Activated effector memory CD4-positive, alpha-beta T cell treated with anti-CD3 and anti-CD28 coated beads, Interleukin-2, amount 50 U/mL, for 16 hours (primary cell): ENCODE data around the gene AKNA.

ENCODE experiments used
- DNase-seq: peaks from one replicate; pipeline ENCODE4 v3.0.0-alpha.2; 2020

Gene AKNA

DNA sequence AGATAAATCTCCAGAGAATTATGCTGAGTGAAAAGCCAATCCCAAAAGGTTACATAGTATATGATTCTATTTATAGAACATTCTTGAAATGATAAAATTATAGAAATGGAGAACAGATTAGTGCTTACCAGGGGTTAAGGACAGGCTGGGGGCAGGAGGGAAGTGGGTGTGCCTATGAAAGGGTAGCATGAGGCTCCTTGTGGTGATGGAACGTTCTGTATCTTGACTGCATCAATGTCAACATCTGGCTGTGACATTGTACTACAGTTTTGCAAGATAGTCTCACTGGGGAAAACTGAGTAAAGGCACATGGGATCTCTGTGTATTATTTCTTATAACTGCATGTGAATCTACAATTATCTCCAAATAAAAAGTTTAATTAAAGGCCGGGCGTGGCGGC, 35.9 kb downstream of the AKNA start:
- DNase-seq: no peak

DNA sequence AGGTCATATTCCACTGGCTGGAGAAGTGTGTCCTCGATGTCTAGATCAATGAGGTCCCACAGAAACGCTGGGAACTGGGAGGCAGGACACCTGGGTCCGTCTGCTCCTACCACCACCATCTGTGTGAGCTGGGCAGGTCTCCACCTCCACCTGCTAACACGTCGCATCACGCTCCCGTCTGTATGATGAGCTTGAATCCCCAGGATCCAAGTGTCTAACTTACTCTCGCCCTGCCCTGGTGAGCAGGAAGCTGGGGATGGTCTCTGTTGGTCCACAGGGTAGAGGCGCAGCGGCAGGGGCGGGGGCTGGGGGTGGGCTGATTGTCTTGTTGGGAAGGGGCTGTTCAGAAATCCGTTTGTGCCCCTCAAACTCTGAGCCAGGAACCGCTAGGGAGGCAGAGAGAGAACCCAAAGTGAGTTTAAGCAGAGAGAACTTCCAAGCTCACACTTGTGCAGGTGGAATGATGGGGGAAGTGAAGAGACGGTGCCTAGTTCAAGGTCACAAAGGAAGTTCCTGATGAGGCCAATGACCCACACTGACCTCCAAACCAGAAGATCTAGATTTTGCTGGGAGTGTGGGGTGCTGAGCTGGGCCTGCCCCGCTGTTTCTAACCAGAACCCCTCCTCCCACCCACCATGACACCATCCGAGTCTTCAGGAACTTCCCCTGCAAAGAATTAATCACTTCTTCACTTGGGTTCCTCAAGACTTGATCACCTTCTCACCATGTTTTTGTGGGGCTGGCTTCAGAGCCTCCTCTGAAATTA, 37.0 kb downstream of the AKNA start:
- no peak for DNase-seq

DNA sequence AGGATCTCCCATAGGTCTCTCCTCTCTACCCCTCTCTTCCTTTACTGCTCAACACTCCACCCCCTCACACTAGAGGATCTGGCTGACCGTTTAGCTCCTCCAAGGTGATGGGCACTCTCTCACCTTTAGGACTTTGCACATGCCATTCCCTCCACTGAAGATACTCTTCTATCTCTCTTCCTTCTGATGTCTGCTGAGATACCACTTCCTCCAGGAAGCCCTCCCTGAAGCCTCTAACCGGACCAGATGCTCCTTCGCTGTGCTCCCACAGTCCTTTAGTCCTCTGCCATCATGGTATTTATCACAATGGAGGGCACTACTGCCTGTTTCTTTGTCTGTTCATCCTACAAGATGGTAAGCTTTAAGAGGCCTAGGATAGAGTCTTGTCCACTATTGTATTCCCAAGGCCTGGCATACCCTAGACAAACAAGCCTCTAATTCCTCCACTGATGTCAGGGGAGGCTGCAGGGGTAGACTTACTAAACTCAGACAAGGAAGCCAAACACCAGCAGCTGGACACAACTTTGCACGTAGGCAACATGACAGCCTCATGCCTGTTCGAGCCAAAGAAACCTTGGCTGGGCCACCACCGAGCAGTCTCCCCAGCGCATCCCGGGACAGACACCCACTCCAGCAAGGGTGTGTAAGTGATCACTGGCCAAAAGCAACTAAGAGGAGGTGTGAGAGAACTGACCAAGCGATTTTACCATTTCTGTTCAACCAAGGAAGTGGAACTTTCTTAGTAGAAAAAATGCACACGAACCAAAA, 37.9 kb downstream of the AKNA start:
- DNase-seq: no peak

DNA sequence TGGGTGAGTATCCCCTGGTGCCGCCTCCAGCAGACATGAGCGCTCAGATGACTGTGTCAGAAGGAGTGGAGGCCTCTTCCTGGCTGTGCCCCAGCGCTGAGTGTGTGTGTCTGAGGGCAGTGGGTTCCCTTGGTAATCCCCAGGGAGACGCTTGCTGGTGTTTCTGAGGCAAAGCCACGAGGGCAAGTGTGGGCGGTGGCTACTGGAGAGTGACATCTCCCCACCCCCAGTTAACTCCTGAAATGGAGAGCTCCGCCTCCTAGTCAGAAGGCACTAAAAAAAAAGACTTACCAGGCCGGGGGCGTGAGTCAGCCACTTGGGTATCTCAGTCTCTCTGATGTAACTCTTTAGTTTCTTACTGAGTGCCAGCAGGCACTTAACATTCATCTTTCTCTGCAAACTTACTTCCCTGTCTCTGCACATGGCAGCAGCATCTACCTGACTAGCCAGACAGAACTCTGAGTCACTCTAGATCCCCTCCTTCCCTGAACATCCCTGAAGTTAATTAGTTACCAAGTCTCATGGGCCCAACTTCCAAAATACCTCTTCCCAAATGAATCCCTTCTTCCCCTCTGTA, 38.8 kb downstream of the AKNA start:
- DNase-seq: peak; percentile 92

DNA sequence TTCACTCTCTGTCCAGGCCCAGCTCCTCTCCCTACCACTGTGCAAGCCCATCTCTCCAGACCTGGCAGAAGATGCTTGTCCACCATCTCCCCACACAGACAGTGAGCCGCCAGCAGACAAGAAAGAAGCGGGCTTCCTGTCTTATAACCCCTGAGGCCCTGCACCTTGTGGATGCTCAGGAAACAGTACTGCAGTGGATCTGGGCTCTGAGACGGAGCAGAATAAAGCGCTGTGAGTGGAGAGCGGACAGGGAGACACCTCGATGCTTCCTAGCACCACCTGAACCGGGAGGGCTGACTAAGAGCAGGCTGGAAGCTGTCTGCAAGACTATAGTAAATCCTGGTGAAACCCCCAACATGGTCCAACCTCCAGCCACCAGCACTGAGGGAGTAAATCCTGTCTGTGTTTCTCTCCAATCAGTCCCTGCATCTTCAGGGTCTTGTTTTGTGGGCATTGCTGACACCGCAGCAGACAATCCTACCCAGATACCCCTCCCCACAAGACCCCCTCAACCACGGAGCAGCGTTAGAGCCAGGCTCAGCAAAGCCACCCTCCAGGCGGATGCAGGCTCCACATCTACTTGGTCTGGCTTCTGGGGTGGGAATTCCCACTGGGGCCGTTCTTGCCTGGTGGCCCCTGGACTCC, 39.4 kb downstream of the AKNA start:
- no peak for DNase-seq

DNA sequence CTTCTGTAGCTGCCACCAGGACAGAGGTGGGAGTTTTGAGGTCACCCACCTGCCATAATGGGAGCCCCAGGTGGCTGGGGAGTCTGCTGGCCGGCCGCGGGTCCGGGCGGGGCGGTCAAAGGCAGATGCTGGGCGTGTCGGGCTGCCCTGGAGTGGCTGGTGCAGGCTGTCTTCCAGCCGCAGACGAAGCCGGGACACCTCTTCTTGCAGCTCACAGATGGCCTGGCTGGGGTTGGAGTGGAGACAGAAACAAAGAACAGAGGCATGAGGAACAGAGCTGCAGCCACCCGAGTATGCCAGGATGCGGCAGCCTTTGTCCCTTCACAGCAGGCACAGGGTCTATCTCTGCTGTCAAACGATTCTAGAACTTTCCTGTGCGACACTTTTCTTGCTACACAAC, 40.1 kb downstream of the AKNA start:
- DNase-seq: no peak

DNA sequence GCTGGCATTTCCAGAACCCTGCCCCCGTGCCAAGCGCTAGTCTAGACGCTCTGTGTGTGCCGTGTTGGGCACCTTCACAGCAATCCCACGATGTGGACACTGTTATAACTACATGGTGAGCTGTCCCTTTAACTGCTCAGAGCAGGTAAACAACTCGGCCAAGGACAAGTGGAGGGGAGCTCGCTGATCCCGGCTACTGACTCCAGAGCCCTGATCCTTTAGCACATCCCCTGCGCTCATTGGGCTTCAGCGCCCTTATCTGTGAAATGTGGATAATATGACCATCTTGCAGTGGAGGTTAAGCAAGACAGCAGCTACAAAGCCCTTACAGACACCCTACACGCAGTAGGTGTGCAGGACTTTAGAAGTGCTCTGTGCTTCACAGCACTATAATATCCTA, 41.6 kb downstream of the AKNA start:
- no peak for DNase-seq

DNA sequence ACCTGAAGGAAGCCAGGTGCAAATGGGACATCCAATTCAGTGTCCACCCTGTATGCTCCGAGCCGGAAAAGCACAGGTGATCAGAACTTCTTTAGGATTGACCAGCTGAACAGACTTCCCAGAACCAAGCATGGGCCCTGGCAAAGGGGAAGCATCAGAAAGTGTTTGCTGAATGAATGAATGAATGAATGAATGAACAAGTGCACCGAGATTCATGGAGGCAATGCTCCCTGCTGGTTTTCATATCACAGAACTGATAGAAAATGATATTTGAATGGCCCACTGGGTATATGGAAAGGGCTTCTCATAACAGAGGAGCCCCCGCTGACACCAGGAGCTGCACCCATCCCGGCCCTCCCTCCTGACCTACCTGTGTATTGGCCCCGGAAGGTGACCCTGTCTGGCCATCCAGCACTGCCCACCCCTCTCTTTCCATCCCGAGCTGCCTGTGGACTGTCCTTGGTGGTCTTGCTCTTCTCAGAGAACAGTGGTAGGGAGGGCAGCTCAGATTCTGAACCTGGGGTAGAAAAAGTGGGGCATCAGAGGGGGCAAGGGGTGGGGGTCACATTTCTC, 42.2 kb downstream of the AKNA start:
- DNase-seq: no peak

DNA sequence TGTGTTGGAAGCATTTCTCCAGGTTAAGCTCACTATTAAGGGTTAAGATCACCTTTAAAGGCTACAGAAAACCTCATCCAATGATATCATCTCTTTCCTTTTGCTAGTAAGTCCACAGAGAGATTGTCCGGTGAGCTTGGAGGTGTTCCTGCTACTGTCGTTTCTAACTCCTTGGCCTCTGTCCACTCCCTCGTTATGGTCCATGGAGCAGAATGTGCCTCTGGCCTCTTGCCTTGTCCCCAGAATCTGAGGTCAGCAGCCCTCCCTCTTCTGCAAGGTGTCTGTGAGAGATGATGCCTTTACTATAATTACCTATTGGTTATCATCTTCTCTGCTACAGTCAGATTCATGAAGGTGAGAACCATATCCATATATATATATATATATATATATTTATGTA, 43.1 kb downstream of the AKNA start:
- DNase-seq: no peak

DNA sequence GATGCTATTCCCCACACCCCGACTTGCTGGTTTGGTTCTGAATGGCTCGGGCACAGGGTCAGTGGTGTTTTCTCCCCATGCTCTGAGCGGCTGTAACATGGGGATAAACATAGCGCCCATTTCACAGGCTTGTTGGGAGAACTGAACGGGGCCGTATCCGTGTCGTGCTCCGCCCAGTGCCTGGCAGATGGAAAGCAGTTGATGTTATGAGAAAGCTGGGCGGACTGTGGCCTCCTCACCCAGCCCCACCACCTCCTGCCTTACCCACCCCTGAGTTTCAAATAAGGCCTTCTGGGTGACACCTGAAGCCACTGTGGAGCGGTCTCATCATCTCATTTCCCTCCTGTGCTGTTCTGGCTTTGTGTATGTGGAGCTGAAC, 43.6 kb downstream of the AKNA start:
- DNase-seq: no peak

DNA sequence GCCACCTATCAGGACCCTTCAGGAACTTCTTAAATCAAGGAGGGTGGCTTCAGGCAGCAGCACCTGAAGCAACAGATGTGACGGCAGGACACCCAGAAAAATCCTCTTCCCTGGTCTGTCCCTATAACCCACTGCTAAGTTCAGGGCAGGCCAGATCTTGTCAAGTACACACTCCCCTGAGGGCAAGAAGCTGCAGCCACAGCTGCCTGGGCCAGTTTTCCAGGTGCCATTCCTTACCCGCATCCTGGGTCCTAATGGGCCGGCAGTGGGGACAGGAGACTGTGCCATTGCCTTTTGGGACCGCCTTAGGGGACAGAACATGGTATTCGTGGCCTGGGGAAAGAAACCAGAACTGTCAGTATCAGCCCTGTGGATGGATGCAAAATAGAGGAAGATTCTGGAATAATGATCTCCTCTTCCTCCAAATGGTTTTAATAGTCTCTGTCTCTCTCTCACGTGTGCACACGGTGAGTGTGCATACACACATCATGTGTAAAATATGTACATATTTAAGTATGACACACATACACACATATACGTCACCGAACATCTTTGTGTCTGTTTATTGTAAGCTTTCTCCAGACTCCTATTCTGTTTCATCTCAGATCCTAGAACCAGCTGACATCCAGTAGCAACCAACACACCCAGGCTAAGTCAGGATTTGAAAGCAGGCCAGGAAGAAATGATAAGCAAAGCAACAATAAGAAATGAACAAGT, 44.2 kb downstream of the AKNA start:
- no peak for DNase-seq

DNA sequence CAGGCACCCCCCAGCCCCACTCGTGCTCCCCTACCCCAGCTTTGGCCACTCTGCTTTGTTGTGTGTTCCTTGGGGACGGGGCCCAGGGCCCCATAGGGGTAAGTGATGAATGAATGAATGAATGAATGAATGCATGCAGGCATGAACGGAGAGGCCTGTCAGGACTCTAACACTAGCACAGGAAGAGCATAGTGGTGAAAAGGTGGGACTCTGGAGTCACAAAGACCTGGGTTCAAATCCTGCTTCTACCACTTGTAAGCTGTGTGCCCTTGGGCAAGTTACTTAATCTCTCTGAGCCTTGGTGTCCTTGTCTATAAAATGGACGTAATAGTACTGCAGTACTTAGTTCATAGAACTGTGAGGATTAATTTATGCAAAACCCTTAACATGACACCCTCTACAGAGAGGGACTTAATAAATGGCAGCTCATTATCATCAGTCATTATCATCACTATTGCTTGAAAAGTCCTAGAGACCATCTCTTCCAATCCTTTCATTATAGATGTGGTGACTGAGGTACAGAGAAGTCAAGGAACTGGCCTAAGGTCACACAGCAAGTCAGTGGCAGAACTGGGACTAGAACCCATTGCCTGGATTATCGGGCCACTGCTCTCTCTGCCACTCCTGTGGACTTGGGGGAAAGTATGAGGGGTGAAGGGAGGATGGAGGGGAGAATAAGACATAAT, 44.9 kb downstream of the AKNA start:
- no peak for DNase-seq

DNA sequence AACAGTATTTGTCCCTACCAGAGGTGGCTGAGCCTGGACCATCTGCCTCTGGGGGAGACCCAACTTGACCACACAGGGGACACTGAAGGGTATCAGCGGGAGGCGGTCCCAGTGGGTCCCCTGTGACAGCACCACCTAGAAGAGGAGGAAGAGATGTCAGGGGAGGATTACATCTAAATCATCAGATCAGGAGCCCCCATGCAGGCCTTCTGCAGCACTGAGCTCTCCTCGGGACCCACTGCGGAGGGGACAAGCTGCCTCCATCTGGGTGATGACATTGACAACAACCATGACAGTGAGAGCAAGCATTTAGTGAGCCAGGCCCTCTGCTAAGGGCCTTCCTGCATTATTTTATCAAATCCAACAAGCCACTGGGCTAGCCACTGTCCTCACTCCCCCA, 45.8 kb downstream of the AKNA start:
- DNase-seq: no peak

DNA sequence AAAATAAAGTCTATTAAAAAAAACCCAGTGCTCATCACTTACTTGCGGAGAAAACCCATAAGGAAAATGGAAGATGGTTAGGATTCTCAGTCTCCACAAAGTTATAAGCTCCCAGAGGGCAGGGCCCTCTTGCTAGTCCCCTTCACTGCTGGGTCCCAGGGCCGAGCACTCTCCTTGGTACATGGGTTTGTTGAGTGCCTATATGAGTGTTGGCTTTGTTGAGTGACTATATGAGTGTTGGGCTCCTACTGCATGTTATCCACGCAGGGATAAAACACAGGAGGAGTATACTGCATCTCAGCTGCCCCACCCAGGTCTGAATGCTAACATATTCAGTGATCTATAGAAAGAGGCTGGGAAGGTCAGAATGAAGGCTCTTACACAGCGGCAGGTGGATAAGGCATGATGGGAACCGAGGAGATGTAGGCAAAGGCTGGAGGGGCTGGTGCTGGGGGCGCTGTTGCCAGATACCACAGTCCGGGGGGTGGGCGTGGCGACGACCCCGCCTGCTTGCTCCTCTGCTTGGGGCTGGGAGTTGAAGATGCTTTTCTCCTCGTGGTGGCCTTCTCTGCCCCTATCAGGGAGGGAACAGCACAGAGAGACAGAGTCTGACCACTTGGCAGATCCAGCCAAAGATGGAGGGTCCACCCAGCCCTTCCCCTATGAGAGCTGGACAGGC, 46.5 kb downstream of the AKNA start:
- no peak for DNase-seq

DNA sequence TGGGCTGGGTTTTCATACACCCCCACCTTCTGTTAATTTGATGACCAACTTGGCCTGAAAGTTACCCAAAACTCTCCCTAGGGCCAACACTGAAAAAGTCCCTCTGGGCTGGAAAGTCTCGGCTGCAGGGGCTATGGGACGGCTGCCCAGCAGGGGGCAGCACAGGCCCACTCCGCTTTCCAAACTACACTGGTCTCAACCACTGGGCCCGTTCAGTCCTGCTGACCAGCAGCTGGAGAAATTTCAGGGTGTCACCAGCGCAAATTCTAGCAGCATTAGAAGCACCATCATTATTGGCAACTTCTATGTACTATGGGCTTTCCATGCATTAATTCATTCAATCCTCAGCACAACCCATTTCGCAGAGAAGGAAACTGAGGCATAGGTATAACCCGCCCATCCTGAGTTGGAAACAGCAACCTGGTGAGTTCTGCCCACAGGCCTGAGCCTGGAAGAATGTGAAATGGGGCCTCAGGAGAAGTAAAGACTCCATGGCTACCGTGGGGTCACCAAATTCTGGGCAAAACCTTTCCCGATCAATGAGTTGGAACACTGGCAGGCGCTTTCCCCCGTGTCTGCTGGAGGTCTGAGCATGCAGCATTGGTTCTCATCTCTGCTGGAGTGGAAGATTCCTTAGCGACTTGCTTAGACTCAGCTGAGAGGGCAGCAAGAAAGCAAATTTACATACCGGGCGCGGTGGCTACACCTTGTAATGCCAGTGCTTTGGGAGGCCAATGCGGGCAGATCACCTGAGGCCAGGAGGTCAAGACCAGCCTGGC, 48.5 kb downstream of the AKNA start:
- DNase-seq: peak; percentile 84

DNA sequence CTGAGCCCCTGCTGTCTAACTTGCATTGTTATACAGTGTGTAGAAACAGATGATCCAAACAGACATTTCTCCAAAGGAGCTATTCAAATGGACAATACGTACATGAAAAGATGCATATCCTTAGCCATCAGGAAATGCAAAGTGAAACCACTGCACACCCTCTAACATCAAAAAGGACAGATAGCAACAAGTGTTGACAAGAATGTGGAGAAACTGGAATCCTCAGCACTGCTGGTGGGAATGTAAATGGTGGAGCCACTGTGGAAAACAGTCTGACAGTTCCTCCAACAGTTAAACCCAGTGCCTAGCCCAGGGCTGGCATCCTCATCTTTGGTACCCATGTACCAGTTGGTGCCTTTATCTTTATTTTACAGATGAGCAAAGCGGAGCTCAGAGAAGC, 49.6 kb downstream of the AKNA start:
- DNase-seq: no peak

DNA sequence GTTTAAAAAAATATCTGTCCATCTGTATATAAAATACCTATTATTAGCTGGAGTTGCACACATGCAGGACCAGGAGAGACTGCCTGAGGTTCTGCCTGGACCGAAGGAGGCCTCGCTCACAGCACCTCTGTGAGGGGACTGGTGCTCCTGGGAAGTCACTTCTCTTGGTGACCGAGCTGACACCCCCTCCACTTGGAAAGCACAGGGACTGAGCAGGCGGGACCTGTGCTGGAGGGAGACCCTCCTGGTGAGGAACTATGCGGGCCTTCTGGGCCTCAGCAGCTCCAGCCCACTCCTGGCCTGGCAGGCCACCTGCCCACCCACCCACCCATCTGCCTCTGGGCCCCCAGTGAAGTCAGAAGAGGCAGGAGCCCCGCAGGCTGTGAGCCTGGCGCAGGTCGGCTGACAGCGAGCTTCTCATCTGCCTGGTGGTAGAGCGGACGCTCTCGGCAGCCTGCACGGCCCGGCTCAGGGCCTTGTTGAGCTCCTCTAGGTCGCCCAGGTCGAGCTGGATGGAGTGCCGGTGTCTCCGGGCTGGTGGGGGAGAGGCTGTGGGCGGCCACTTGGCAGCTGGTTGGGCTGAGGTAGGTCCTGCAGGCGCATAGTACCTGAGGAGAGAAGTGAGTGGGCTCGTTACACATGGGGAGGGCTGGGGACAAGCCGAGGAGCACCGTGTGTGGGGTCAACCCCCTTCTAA, 50.9 kb downstream of the AKNA start:
- no peak for DNase-seq

DNA sequence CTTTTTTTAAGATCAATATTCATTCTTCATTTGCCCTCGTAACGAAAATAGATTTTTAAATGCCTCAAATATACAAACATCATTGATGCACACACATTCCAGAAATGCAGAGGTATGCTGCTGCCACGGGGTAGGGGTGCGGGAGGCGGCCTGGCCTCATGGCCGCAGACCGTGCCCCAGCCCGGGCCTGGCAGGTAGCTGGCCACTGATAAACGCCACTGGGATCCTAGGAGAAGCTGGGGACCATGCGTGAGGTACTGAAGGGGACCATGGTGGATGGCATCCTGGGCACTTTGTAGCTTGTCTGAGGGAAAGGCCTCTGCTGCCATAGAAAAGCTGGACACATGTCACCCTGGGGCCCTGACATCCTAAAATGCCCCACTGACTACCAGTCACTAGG, 51.6 kb downstream of the AKNA start:
- DNase-seq: no peak

DNA sequence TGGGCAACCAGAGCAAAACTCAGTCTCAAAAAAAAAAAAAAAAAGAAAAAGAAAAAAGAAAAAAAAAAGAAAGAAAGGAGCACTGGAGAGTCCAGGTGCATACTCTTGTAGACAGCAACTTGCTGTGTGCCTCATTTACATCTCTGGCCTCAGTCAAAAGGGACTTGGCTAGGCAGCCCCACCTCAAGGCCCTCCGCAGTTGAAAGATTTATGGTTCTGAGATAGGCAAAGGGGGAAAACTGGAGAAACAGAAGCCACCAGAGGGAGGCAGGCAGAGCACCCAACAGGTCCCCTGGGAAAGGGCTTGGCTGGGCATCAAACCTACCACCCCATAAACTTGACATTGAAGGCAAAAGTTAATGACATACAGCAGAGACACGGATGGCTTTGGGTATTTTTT, 52.0 kb downstream of the AKNA start:
- no peak for DNase-seq

DNA sequence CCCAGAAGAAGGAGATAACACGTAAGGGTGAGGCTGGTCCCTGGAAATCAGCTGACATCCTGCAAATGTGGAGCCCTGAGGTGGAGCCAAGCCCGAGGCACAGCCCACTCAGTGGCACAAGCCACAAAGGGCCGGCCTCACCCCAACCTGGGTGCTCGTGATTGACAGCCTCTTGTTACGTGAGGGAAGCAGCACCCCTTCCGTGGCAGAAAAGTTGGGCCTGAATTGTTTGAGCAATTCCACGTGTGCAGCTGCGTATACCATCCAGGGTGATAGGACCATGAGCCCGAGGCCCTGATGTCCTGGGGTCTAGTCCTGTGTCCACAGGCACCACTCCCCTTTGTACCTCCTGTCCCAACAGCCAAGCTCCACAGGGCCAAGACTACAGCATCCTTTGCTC, 53.3 kb downstream of the AKNA start:
- DNase-seq: no peak
